H9 (cell line): ENCODE measurements around the gene MYO5C. TPM values are rescaled to one million over a fixed set of nuclear protein-coding genes. Genes with fewer than 3 reads are reported as not detected.
A peak's percentile ranks its signal among the peaks of the same experiment; 100 is the strongest.

Experiments
- DNase-seq: peaks from one replicate; pipeline ENCODE4 v3.0.0-alpha.2; 2017
- H2AFZ ChIP-seq: one replicate; pipeline ENCODE4 v1.6.1; 2013; ENCODE audit warnings: mild to moderate bottlenecking, low read length, control low read depth, moderate library complexity
- H2AK5ac ChIP-seq: 2 replicates; pipeline ENCODE4 v1.6.1; 2013; ENCODE audit warnings: low read length, control low read depth, mixed read lengths; ENCODE audit not compliant: insufficient read length
- H2BK120ac ChIP-seq: one replicate; pipeline ENCODE4 v1.6.1; 2013; ENCODE audit warnings: low read depth, mild to moderate bottlenecking, low read length, control low read depth, inconsistent platforms; ENCODE audit not compliant: poor library complexity, severe bottlenecking
- H2BK12ac ChIP-seq: 2 replicates; pipeline ENCODE4 v1.6.1; 2013; ENCODE audit warnings: low read length, control low read depth, mixed read lengths, low read depth; ENCODE audit not compliant: insufficient read length
- H2BK15ac ChIP-seq: 2 replicates; pipeline ENCODE4 v1.6.1; 2013; ENCODE audit warnings: low read depth, low read length, control low read depth
- H2BK20ac ChIP-seq: one replicate; pipeline ENCODE4 v1.6.1; 2013; ENCODE audit warnings: low read depth, mild to moderate bottlenecking, low read length, control low read depth, inconsistent platforms; ENCODE audit not compliant: poor library complexity, severe bottlenecking
- H2BK5ac ChIP-seq: 2 replicates; pipeline ENCODE4 v1.6.1; 2013; ENCODE audit warnings: low read length, control low read depth, mixed read lengths; ENCODE audit not compliant: insufficient read length
- H3K14ac ChIP-seq: 2 replicates; pipeline ENCODE4 v1.6.1; 2013; ENCODE audit warnings: low read length, control low read depth; ENCODE audit not compliant: insufficient read depth
- H3K18ac ChIP-seq: 2 replicates; pipeline ENCODE4 v1.6.1; 2013; ENCODE audit warnings: low read depth, mild to moderate bottlenecking, mixed read lengths, low read length, control low read depth; ENCODE audit not compliant: insufficient read length
- H3K23ac ChIP-seq: 2 replicates; pipeline ENCODE4 v1.6.1; 2013; ENCODE audit warnings: low read length, control low read depth, mixed read lengths, low read depth; ENCODE audit not compliant: insufficient read length
- H3K23me2 ChIP-seq: 2 replicates; pipeline ENCODE4 v1.6.1; 2013; ENCODE audit warnings: low read depth, mild to moderate bottlenecking, mixed read lengths, low read length, control low read depth; ENCODE audit not compliant: insufficient read length, poor library complexity, severe bottlenecking
- H3K27ac ChIP-seq: 2 replicates; pipeline ENCODE4 v1.5.1; 2013; ENCODE audit warnings: low read length, control low read depth, mixed read lengths, low read depth; ENCODE audit not compliant: insufficient read length
- H3K27me3 ChIP-seq: 2 replicates; pipeline ENCODE4 v1.6.1; 2013; ENCODE audit warnings: low read length, control low read depth, inconsistent platforms; ENCODE audit not compliant: insufficient read depth
- H3K4ac ChIP-seq: 2 replicates; pipeline ENCODE4 v1.6.1; 2013; ENCODE audit warnings: low read depth, mild to moderate bottlenecking, control low read depth, inconsistent platforms, low read length, moderate library complexity
- H3K4me1 ChIP-seq: 2 replicates; pipeline ENCODE4 v1.6.1; 2013; ENCODE audit warnings: low read length, control low read depth, inconsistent platforms; ENCODE audit not compliant: insufficient read depth
- H3K4me2 ChIP-seq: 2 replicates; pipeline ENCODE4 v1.6.1; 2013; ENCODE audit warnings: low read length, control low read depth, mixed read lengths; ENCODE audit not compliant: insufficient read length, insufficient read depth
- H3K56ac ChIP-seq: 2 replicates; pipeline ENCODE4 v1.6.1; 2013; ENCODE audit warnings: low read depth, mild to moderate bottlenecking, mixed read lengths, low read length, control low read depth; ENCODE audit not compliant: insufficient read length
- H3K79me1 ChIP-seq: 2 replicates; pipeline ENCODE4 v1.6.1; 2013; ENCODE audit warnings: low read depth, mild to moderate bottlenecking, moderate library complexity, low read length, control low read depth, inconsistent platforms; ENCODE audit not compliant: insufficient read depth, poor library complexity, severe bottlenecking
- H3K79me2 ChIP-seq: 2 replicates; pipeline ENCODE4 v1.6.1; 2013; ENCODE audit warnings: low read length, control low read depth, inconsistent platforms; ENCODE audit not compliant: insufficient read depth
- H3K9ac ChIP-seq: 2 replicates; pipeline ENCODE4 v1.6.1; 2013; ENCODE audit warnings: low read length, control low read depth, mixed read lengths; ENCODE audit not compliant: insufficient read length; ENCODE audit errors: extremely low read depth
- H3K9me3 ChIP-seq: one replicate; pipeline ENCODE4 v1.6.1; 2013; ENCODE audit warnings: low read depth, low read length, inconsistent platforms; ENCODE audit not compliant: control insufficient read depth
- H3T11ph ChIP-seq: one replicate; pipeline ENCODE4 v1.6.1; 2013; ENCODE audit warnings: mild to moderate bottlenecking, low read length, control low read depth, inconsistent platforms
- H4K20me1 ChIP-seq: one replicate; pipeline ENCODE4 v1.6.1; 2013; ENCODE audit not compliant: control insufficient read depth, insufficient read length, insufficient read depth
- H4K5ac ChIP-seq: 2 replicates; pipeline ENCODE4 v1.6.1; 2013; ENCODE audit warnings: low read depth, mild to moderate bottlenecking, mixed read lengths, low read length, control low read depth; ENCODE audit not compliant: insufficient read length
- H4K8ac ChIP-seq: replicated peaks from 2 replicates; pipeline ENCODE4 v1.6.1; 2013; ENCODE audit warnings: low read length, control low read depth, mixed read lengths, low read depth; ENCODE audit not compliant: insufficient read length
- H4K91ac ChIP-seq: 2 replicates; pipeline ENCODE4 v1.6.1; 2013; ENCODE audit warnings: low read depth, mild to moderate bottlenecking, moderate library complexity, mixed read lengths, low read length, control low read depth; ENCODE audit not compliant: insufficient read length
- H3K27ac Mint-ChIP-seq, 3 experiments: 2 replicates in 2 of 3; 3 replicates in 1 of 3; pipeline ENCODE4 v1.8.0; 2020 to 2021; ENCODE audit warnings: mixed read lengths in 3 of 3, mild to moderate bottlenecking in 1 of 3, moderate library complexity in 1 of 3
- H3K27me3 Mint-ChIP-seq: 2 replicates; pipeline ENCODE4 v1.8.0; 2021; ENCODE audit warnings: low read depth, mild to moderate bottlenecking, moderate library complexity, mixed read lengths
- H3K36me3 Mint-ChIP-seq, 3 experiments: 2 replicates in 2 of 3; 3 replicates in 1 of 3; pipeline ENCODE4 v1.8.0; 2020 to 2021; ENCODE audit warnings: low read depth in 3 of 3, mixed read lengths in 3 of 3; ENCODE audit not compliant: insufficient read depth in 1 of 3
- H3K4me1 Mint-ChIP-seq, 2 experiments: 2 replicates each; pipeline ENCODE4 v1.8.0; 2020; ENCODE audit warnings: mixed read lengths in 2 of 2
- H3K4me3 Mint-ChIP-seq, 2 experiments: 2 replicates in 1 of 2; 3 replicates in 1 of 2; pipeline ENCODE4 v1.8.0; 2020 to 2021; ENCODE audit warnings: mild to moderate bottlenecking in 2 of 2, mixed read lengths in 2 of 2, moderate library complexity in 1 of 2
- H3K9me3 Mint-ChIP-seq, 2 experiments: 2 replicates in 1 of 2; 3 replicates in 1 of 2; pipeline ENCODE4 v1.8.0; 2020; ENCODE audit warnings: mild to moderate bottlenecking in 2 of 2, mixed read lengths in 2 of 2, moderate library complexity in 1 of 2
- CTCF ChIP-seq: fragments of 200-600 bp; sonication (generic); conservative IDR thresholded peaks from 3 replicates; pipeline ENCODE4 v1.8.0; 2021; ENCODE audit warnings: antibody characterized with exemption, mild to moderate bottlenecking
- WGBS: extraction: QIAGEN DNeasy Blood & Tissue Kit; methylation state at CpG from one replicate; pipeline ENCODE4 v1.1.7; 2013; ENCODE audit warnings: missing lambda C conversion rate, low lambda C conversion rate, mixed read lengths; ENCODE audit not compliant: insufficient read length; ENCODE audit errors: extremely low coverage; 5-methylcytosine and 5-hydroxymethylcytosine counted together
- total RNA-seq: library from RNA; stranded (reverse); gene quantifications from 2 replicates; pipeline ENCODE4 v1.2.1, GENCODE V29; 2021

The MYO5C gene
- total RNA-seq, 1 experiment from 2014 or later = 22.2 TPM

- Histone ChIP-seq H2BK120ac (no peak overlapping the region), H4K20me1 (no peaks in the 10 kb centered on the region), H2BK5ac (no peak overlapping the region), H3K79me2 (no peaks in the 10 kb centered on the region), H2BK15ac (no peak overlapping the region), H3K23ac (no peak overlapping the region), H3K27me3 (no peaks in the 10 kb centered on the region), H3K9ac (no peak overlapping the region), H3K4me2 (no peak overlapping the region), H3K79me1 (no peaks in the 10 kb centered on the region), H2BK12ac (no peak overlapping the region), H4K8ac (no peak overlapping the region), H3K56ac (no peak overlapping the region), H3K4me1 (no peaks in the 10 kb centered on the region), H3K9me3 (no peaks in the 10 kb centered on the region), H3K23me2 (no peaks in the 10 kb centered on the region), H3K27ac (no peak overlapping the region), H3K4ac (no peak overlapping the region), H3T11ph (no peak overlapping the region), H3K14ac (no peak overlapping the region), H4K91ac (no peak overlapping the region), H3K18ac (no peak overlapping the region), H2AK5ac (no peak overlapping the region), H2AFZ (no peak overlapping the region), H4K5ac (no peak overlapping the region), H2BK20ac (no peak overlapping the region)
- Mint-ChIP-seq H3K27ac (no peak overlapping the region; a peak in 1 of 7 replicates), H3K27me3 (no peaks in the 10 kb centered on the region), H3K36me3 (peaks cover 10 to 71% (median 41%) of the 10 kb centered on the region in 3 experiments; a peak in 6 of 7 replicates), H3K4me1 (no peaks in the 10 kb centered on the region), H3K9me3 (no peaks in the 10 kb centered on the region), H3K4me3 (no peak overlapping the region)
- TF ChIP-seq CTCF = peak; percentile 66
- WGBS = no CpG with 5 or more reads among the region's 10 CpGs
- DNase-seq = peak; percentile 64
Measured at GRCh38 chr15:52217186-52217585, 78.4 kb downstream of the MYO5C start.
